ENCODE results near the gene PDE4D.

- no peak for TF ChIP-seq POLR2A (IDR thresholded peaks at IDR 0.05)
- no peak for TF ChIP-seq CTCF (IDR thresholded peaks at IDR 0.05)
Measured at GRCh38 chr5:59067956-59068656, 825.4 kb downstream of the PDE4D start.

Data from heart left ventricle (tissue), 13 donors.